SK-N-SH (cell line): ENCODE measurements around the gene IPO9. TPM values are rescaled to one million over a fixed set of nuclear protein-coding genes. Genes with fewer than 3 reads are reported as not detected.
A peak's percentile ranks its signal among the peaks of the same experiment; 100 is the strongest.

ENCODE experiments used
- CTCF ChIA-PET: fragments of 300-600, 350-600 bp; formaldehyde crosslinking; extraction: SDS; loops from one replicate; lab custom pipeline; 2021; lab: Yijun Ruan, JAX
- POLR2A ChIA-PET: fragments of 350-600 bp; sonication (Branson Sonifier 250); formaldehyde crosslinking; extraction: SDS; loops from one replicate; lab custom pipeline; 2020; ENCODE audit warnings: antibody characterized with exemption, inconsistent platforms; lab: Yijun Ruan, JAX
- DNase-seq: peaks from one replicate; pipeline ENCODE4 v3.0.0; 2012
- H2AFZ ChIP-seq: fragments of 200-600 bp; sonication (generic); 2 replicates; pipeline ENCODE4 v1.8.1; 2016; ENCODE audit warnings: antibody characterized with exemption, mild to moderate bottlenecking, low read depth
- H3F3A ChIP-seq: fragments of 200-600 bp; sonication (generic); replicated peaks from 2 replicates; pipeline ENCODE3; 2016; ENCODE audit warnings: antibody characterized with exemption, mild to moderate bottlenecking; ENCODE audit not compliant: insufficient read depth
- H3K27ac ChIP-seq, 2 experiments: fragments of 200-500 bp in 1 of 2; fragments of 200-600 bp in 1 of 2; sonication (Bioruptor generic) in 1 of 2; sonication (generic), shearing (Covaris generic) in 1 of 2; 2 replicates each; pipeline versions ENCODE4 v1.5.1 to v1.6.1; 2014 to 2016; ENCODE audit warnings: low read depth in 2 of 2, inconsistent platforms in 1 of 2, low read length in 1 of 2, mild to moderate bottlenecking in 1 of 2, mixed read lengths in 1 of 2
- H3K27me3 ChIP-seq: fragments of 200-600 bp; sonication (generic), shearing (Covaris generic); 2 replicates; pipeline ENCODE4 v1.6.1; 2016; ENCODE audit warnings: mixed run types; ENCODE audit not compliant: insufficient read depth
- H3K36me3 ChIP-seq, 2 experiments: fragments of 200-500 bp in 1 of 2; fragments of 200-600 bp in 1 of 2; sonication (Bioruptor generic) in 1 of 2; sonication (generic) in 1 of 2; replicated peaks in 1 of 2; 2 replicates each; pipeline versions ENCODE3 to v1.5.1; 2014 to 2016; ENCODE audit warnings: low read length in 1 of 2, mild to moderate bottlenecking in 1 of 2; ENCODE audit not compliant: insufficient read depth in 2 of 2, control insufficient read depth in 1 of 2
- H3K4me1 ChIP-seq, 2 experiments: fragments of 200-500 bp in 1 of 2; fragments of 200-600 bp in 1 of 2; sonication (Bioruptor generic) in 1 of 2; sonication (generic), shearing (Covaris generic) in 1 of 2; 2 replicates each; pipeline versions ENCODE4 v1.5.1 to v1.6.1; 2014 to 2016; ENCODE audit warnings: low read depth in 1 of 2, low read length in 1 of 2, mixed run types in 1 of 2; ENCODE audit not compliant: insufficient read depth in 2 of 2, control insufficient read depth in 1 of 2
- H3K4me2 ChIP-seq: fragments of 200-600 bp; sonication (generic), shearing (Covaris generic); 2 replicates; pipeline ENCODE4 v1.6.1; 2017; ENCODE audit warnings: mixed run types
- H3K4me3 ChIP-seq, 2 experiments: fragments of 200-500 bp in 1 of 2; fragments of 200-600 bp in 1 of 2; sonication (Bioruptor generic) in 1 of 2; sonication (generic), shearing (Covaris generic) in 1 of 2; 2 replicates each; pipeline versions ENCODE4 v1.5.1 to v1.8.1; 2014 to 2016; ENCODE audit warnings: low read depth in 2 of 2, inconsistent platforms in 1 of 2, low read length in 1 of 2, mild to moderate bottlenecking in 1 of 2, mixed read lengths in 1 of 2, moderate library complexity in 1 of 2
- H3K79me2 ChIP-seq: fragments of 200-600 bp; sonication (generic); 2 replicates; pipeline ENCODE4 v1.8.1; 2017; ENCODE audit warnings: mild to moderate bottlenecking; ENCODE audit not compliant: insufficient read depth
- H3K9ac ChIP-seq: fragments of 200-600 bp; sonication (generic); 2 replicates; pipeline ENCODE4 v1.6.1; 2017; ENCODE audit warnings: mixed run types
- H3K9me2 ChIP-seq: fragments of 200-600 bp; sonication (generic); 2 replicates; pipeline ENCODE4 v1.6.1; 2017; ENCODE audit warnings: mixed run types
- H3K9me3 ChIP-seq: fragments of 200-600 bp; sonication (generic); 2 replicates; pipeline ENCODE4 v1.6.1; 2017; ENCODE audit warnings: mixed run types, mild to moderate bottlenecking, moderate library complexity
- H4K20me1 ChIP-seq: fragments of 200-600 bp; sonication (generic); 2 replicates; pipeline ENCODE4 v1.6.1; 2017; ENCODE audit warnings: mild to moderate bottlenecking, mixed run types; ENCODE audit not compliant: insufficient read depth
- EP300 ChIP-seq, 2 experiments: IDR thresholded peaks; 2 replicates each; pipeline versions ENCODE4 v1.4.0 to v1.6.1; 2012; ENCODE audit warnings: borderline replicate concordance in 1 of 2, low read depth in 1 of 2, low read length in 1 of 2
- EZH2phosphoT487 ChIP-seq: fragments of 200-600 bp; sonication (generic); IDR thresholded peaks from 2 replicates; pipeline ENCODE4 v1.6.1; 2017; ENCODE audit warnings: low read depth, mixed run types, mild to moderate bottlenecking, antibody characterized with exemption, moderate library complexity, borderline replicate concordance
- FOSL2 ChIP-seq: IDR thresholded peaks from 2 replicates; pipeline ENCODE4 v1.4.0; 2012; ENCODE audit warnings: low read depth, mild to moderate bottlenecking, moderate library complexity, borderline replicate concordance
- FOXM1 ChIP-seq: IDR thresholded peaks from 2 replicates; pipeline ENCODE4 v1.4.0; 2012; ENCODE audit warnings: low read depth, mild to moderate bottlenecking
- JUND ChIP-seq: IDR thresholded peaks from 2 replicates; pipeline ENCODE4 v1.4.0; 2012
- MAX ChIP-seq: IDR thresholded peaks from 2 replicates; pipeline ENCODE4 v1.4.0; 2012; ENCODE audit warnings: low read depth
- MXI1 ChIP-seq: IDR thresholded peaks from 2 replicates; pipeline ENCODE4 v1.6.1; 2012; ENCODE audit warnings: mild to moderate bottlenecking, low read depth, low read length, improper control_type of control experiment
- NFIC ChIP-seq: IDR thresholded peaks from 2 replicates; pipeline ENCODE4 v1.4.0; 2012; ENCODE audit warnings: borderline replicate concordance
- PBX3 ChIP-seq: IDR thresholded peaks from 2 replicates; pipeline ENCODE4; 2012
- POLR2AphosphoS5 ChIP-seq: IDR thresholded peaks from 2 replicates; pipeline ENCODE4 v1.6.1; 2012; ENCODE audit warnings: low read depth, low read length
- RCOR1 ChIP-seq: fragments of 150-350 bp; IDR thresholded peaks from 2 replicates; pipeline ENCODE4 v1.6.1; 2017; ENCODE audit warnings: antibody characterized with exemption, low read length
- RFX5 ChIP-seq: IDR thresholded peaks from 2 replicates; pipeline ENCODE4 v1.6.1; 2012; ENCODE audit warnings: mild to moderate bottlenecking, improper control_type of control experiment, low read length
- RXRA ChIP-seq: IDR thresholded peaks from 2 replicates; pipeline ENCODE4 v1.4.0; 2012; ENCODE audit warnings: low read depth, mild to moderate bottlenecking, borderline replicate concordance
- SIN3A ChIP-seq: IDR thresholded peaks from 2 replicates; pipeline ENCODE4 v1.6.1; 2012; ENCODE audit warnings: low read depth, mild to moderate bottlenecking, low read length, moderate library complexity, borderline replicate concordance
- TCF12 ChIP-seq: IDR thresholded peaks from 2 replicates; pipeline ENCODE4 v1.4.0; 2012
- TEAD4 ChIP-seq: IDR thresholded peaks from 2 replicates; pipeline ENCODE4 v1.4.0; 2012; ENCODE audit warnings: mild to moderate bottlenecking, borderline replicate concordance; ENCODE audit not compliant: insufficient read depth
- USF2 ChIP-seq: fragments of 150-350 bp; IDR thresholded peaks from 2 replicates; pipeline ENCODE4 v1.6.1; 2017; ENCODE audit warnings: antibody characterized with exemption, low read length, low read depth, borderline replicate concordance
- YY1 ChIP-seq: IDR thresholded peaks from 2 replicates; pipeline ENCODE4 v1.4.0; 2012; ENCODE audit warnings: low read depth, mild to moderate bottlenecking
- ZBTB33 ChIP-seq: IDR thresholded peaks from 2 replicates; pipeline ENCODE4 v1.4.0; 2012; ENCODE audit warnings: low read depth, borderline replicate concordance
- WGBS: methylation state at CpG from one replicate; pipeline ENCODE4 v1.1.6; 2017; ENCODE audit warnings: low lambda C conversion rate; 5-methylcytosine and 5-hydroxymethylcytosine counted together
- polyA plus RNA-seq, 3 experiments: library from polyadenylated mRNA; depleted of rRNA; stranded (reverse); fragments of >200 nt; gene quantifications; 2 replicates each; pipeline ENCODE4 v1.2.3, GENCODE V29; 2012

The IPO9 gene
- polyA plus RNA-seq, 1 of the 3 experiments (the other 2 are of a cell fraction): 24.5 TPM

DNA sequence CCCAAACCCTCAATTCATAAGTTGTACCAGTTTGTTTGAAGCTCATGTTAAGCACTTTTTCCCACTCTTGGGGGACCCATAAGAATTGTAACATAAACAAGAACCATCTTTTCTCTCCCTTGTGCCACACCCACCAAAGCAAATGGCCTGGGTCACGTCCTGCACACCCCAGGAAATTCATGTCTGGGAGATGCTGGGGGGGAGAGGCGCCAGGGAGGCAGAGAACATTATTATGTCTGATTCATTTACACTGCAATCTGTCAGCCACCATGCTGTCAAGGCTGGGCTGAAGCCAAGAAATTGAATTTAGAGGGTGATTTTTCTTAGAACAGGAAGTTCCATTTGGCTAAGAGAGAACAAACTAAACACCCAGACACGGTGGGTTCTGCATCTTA lies 37.2 kb upstream of the IPO9 start:
- peak overlapping the region; percentile 61; the same call in 1 of the 2 replicates for H3K9ac ChIP-seq
- peak overlapping the region; percentile 92 to 99 for H3K27ac ChIP-seq
- TF ChIP-seq RCOR1: no peak
- peak; percentile 23; the same call in 1 of the 2 replicates for TF ChIP-seq ZBTB33
- no peak for TF ChIP-seq USF2
- peak; percentile 90 for TF ChIP-seq NFIC
- TF ChIP-seq PBX3: peak; percentile 94
- no peak for TF ChIP-seq RFX5
- peak; percentile 63; the same call in 1 of the 2 replicates for TF ChIP-seq JUND
- TF ChIP-seq TEAD4: peak; percentile 67; the same call in 1 of the 2 replicates
- peak; percentile 35; the same call in 1 of the 2 replicates for TF ChIP-seq FOSL2
- peak; percentile 81; the same call in 1 of the 2 replicates for TF ChIP-seq POLR2AphosphoS5
- peak; percentile 61 to 93 for TF ChIP-seq EP300 (IDR thresholded peaks at IDR 0.05; ENCODE audit: borderline replicate concordance in 1 of 2, low read depth in 1 of 2, low read length in 1 of 2)
- TF ChIP-seq YY1: peak; percentile 54; the same call in 1 of the 2 replicates
- peak; percentile 38; the same call in 1 of the 2 replicates for TF ChIP-seq MAX
- TF ChIP-seq TCF12: peak; percentile 92
- peak; percentile 74; the same call in 1 of the 2 replicates for TF ChIP-seq SIN3A
- peak; percentile 78; the same call in 1 of the 2 replicates for TF ChIP-seq RXRA
- peak; percentile 62; the same call in 1 of the 2 replicates for TF ChIP-seq FOXM1
- TF ChIP-seq MXI1: no peak
- no peak for TF ChIP-seq EZH2phosphoT487
- peaks cover 88% of the 10 kb centered on the region for H3K79me2 ChIP-seq
- H3K36me3 ChIP-seq: peaks cover 74 to 84% of the 10 kb centered on the region in 2 experiments
- no peak overlapping the region for H3K4me3 ChIP-seq
- no peaks in the 10 kb centered on the region for H3K9me3 ChIP-seq
- H3K9me2 ChIP-seq: no peaks in the 10 kb centered on the region
- H3F3A ChIP-seq: peaks cover 47% of the 10 kb centered on the region
- no peak overlapping the region for H2AFZ ChIP-seq
- DNase-seq: peak; percentile 38
- 15% methylated on average over 3 of the region's 3 CpGs for WGBS
- peaks cover 28 to 45% of the 10 kb centered on the region in 2 experiments for H3K4me1 ChIP-seq
- peak overlapping the region; percentile 41; the same call in 1 of the 2 replicates for H3K4me2 ChIP-seq
- H4K20me1 ChIP-seq: no peaks in the 10 kb centered on the region
- no peaks in the 10 kb centered on the region for H3K27me3 ChIP-seq
- POLR2A ChIA-PET: no interaction called here
- CTCF ChIA-PET: interaction anchor here (1.0 to 26.9 kb wide), 14 partner anchors 20 to 356 kb away, joined by 3 to 827 read pairs (median 18); no protein-coding TSS in a partner anchor
